Activated CD8-positive, alpha-beta memory T cell treated with anti-CD3 and anti-CD28 coated beads, Interleukin-2, amount 50 U/mL, for 1 hour (primary cell): ENCODE measurements around the gene TLCD1.
"Not testable (repeated sequence)": the region's sequence is repeated elsewhere in the genome, so short reads cannot be mapped to it uniquely, and the experiment has no call there.

Experiments used
- DNase-seq: peaks from one replicate; pipeline ENCODE4 v3.0.0-alpha.2; 2020; ENCODE audit errors: extremely low read depth

The TLCD1 gene

GRCh38 chr17:28729950-28730330 is 3.9 kb upstream of the TLCD1 start:
- DNase-seq: no peak

- peak; percentile 87 for DNase-seq
These were observed 2.5 kb upstream of the TLCD1 start, which contains the start of gene NEK8 for GRCh38 chr17:28728364-28729200. Gene NEK8, plus strand, starts transcription at chr17:28728788. Its CDS starts 26 bp downstream, at chr17:28728814.

- DNase-seq: peak; percentile 62
These were observed 826 bp upstream of the TLCD1 start for GRCh38 chr17:28726627-28727491.

GRCh38 chr17:28725660-28726225 is 290 bp downstream of the TLCD1 start:
- DNase-seq: no peak

GRCh38 chr17:28725166-28725659 is 820 bp downstream of the TLCD1 start:
- DNase-seq: no peak

GRCh38 chr17:28724500-28725165 is 1.4 kb downstream of the TLCD1 start:
- no peak for DNase-seq

DNA sequence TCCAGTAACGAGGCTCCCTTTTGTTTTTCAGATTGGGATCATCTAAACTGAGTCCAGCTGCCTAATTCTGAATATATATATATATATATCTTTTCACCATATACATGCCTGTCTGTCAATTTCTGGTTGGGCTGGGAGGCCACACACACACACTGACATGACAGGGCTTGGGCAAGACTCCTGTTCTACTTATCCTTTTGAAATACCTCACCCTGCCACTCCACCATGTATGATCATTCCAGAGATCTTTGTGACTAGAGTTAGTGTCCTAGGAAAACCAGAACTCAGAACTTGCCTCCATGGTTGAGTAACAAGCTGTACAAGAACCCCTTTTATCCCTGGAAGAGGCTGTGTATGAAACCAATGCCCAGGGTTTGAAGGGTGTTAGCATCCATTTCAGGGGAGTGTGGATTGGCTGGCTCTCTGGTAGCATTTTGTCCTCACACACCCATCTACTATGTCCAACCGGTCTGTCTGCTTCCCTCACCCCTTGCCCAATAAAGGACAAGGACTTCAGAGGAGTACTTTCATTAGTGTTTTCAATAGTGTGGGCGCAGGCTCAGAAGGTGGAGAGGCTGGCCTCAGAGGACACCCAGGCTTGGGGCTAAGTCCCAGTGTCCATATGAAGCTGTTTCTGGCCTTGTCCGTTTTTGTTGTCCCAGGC is 2.1 kb downstream of the TLCD1 start:
- DNase-seq: not testable (repeated sequence)

- DNase-seq: no peak
These were observed 2.7 kb downstream of the TLCD1 start for GRCh38 chr17:28723159-28723835.

DNA sequence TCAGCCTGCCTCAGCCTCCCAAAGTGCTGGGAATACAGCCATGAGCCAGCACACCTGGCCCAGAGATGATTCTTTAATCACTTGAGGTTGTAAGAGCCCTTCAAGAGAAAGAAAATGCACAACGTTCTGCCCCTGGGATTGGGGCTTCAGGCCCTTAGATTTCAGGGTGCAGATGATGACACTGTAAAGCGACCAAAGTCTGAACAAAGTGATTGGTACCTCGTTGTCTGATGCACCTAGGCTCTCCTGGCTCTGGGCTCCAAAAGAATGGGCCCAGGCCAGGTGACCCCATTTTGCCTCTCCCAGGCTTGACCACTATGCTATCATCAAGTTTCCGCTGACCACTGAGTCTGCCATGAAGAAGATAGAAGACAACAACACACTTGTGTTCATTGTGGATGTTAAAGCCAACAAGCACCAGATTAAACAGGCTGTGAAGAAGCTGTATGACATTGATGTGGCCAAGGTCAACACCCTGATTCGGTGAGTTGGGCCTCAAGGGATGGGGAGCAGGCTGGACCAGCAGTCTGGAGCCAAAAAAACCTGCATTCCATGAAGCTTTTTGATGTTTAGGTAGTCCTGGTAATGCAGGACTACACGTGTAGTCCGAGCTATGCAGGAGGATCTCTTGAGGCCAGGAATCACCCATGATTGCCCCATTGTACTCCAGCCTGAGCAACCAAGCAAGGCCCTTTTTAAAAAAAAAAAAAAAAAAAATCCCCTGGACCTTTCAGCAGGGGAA is 3.4 kb downstream of the TLCD1 start:
- DNase-seq: no peak

DNA sequence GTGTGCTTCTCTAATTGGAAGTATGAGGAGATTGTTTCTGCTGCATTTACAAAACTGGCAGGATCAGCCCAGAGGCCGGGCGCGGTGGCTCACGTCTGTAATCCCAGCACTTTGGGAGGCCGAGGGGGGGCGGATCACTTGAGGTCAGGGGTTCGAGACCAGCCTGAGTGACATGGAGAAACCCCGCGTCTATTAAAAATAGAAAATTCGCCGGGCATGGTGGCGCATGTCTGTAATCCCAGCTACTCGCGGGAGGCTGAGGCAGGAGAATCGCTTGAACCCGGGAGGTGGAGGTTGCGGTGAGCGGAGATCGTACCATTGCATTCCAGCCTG is 5.1 kb downstream of the TLCD1 start:
- not testable (repeated sequence) for DNase-seq

DNA sequence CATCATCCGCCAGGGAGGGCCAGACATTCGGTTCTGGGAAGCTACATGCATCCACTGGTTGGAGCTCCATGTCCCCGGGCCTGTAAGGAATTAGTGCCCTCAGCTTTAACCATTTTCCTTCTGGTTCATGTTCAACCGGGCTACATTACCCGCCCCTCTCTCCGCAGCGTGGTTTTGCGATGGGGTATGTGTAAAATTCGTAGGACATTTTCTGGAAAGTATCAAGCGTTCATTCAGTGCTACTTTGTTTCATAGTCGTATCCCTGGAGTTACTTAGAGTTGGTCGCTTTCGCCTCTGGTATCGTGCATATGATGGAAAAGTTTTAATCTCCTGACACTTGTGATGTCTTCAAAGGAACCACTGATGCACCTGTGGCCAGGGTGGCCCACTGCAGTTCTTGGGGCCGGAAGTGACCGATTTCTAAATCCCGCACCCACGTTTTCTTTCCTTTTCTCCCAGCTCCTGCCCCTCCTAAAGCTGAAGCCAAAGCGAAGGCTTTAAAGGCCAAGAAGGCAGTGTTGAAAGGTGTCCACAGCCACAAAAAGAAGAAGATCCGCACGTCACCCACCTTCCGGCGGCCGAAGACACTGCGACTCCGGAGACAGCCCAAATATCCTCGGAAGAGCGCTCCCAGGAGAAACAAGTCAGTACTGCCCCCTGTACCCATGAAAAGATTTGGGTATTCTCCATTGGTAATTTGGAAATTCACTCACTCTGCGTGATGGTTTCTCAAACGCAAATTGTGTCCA is 5.6 kb downstream of the TLCD1 start:
- no peak for DNase-seq

DNA sequence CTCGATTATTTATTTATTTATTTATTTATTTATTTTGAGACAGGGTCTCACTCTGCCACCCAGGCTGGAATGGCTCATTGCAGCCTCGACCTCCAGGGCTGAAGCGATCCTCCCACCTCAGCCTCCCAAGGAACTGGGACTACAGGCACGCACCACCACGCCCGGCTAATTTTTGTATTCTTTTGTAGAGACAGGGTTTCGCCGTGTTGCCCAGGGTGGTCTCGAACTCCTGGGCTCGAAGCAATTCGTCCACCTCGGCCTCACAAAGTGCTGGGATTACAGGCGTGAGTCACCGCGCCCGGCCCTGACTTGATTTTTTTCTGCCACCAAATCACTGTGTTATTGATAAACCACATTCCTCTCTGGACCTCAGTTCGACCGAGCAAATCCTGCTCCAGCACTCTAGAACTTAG is 7.0 kb downstream of the TLCD1 start:
- DNase-seq: no peak

- no peak for DNase-seq
These were observed 7.6 kb downstream of the TLCD1 start for GRCh38 chr17:28718333-28719020.

DNA sequence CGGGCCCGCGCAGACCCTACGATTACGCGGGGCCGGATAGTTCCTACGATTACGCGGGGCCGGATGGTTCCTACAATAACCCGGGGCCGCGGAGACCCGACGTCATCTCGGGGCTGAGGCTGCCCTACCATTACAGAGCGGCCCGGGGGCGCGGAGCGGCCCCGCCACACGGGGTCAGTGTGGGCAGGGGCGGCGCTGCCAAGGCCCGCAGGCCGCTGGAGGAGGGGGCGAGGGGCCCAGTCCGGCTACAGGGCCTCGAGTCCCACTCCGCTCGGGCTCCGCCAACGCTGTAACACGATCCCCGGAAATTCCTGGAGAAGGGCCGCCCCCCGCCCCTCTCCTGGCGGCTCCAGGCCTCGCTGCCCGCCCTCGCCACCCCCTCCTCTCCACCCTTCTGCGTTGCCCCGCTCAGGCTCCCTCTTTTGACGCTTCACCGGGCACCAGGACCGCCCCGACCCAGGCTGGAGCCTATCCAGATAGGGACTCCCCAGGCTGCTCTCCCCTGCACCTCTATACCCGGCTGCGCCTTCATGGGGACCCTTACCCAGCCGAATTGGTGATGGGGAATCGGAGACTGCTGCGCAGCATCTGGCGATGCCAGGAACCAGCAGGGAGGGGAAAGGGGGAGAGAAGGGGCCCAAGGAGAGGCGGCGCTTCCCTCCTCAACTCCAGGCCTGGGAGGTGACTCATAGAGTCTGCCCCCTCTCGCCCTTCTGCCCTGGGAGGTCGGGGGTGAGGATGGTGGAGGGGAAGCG is 8.3 kb downstream of the TLCD1 start, which contains the start of gene RAB34:
Gene RAB34 (minus strand): TSS at position 291 of the 755 bp plus-strand sequence. CDS start 602 bp downstream, outside the sequence.
- no peak for DNase-seq

DNA sequence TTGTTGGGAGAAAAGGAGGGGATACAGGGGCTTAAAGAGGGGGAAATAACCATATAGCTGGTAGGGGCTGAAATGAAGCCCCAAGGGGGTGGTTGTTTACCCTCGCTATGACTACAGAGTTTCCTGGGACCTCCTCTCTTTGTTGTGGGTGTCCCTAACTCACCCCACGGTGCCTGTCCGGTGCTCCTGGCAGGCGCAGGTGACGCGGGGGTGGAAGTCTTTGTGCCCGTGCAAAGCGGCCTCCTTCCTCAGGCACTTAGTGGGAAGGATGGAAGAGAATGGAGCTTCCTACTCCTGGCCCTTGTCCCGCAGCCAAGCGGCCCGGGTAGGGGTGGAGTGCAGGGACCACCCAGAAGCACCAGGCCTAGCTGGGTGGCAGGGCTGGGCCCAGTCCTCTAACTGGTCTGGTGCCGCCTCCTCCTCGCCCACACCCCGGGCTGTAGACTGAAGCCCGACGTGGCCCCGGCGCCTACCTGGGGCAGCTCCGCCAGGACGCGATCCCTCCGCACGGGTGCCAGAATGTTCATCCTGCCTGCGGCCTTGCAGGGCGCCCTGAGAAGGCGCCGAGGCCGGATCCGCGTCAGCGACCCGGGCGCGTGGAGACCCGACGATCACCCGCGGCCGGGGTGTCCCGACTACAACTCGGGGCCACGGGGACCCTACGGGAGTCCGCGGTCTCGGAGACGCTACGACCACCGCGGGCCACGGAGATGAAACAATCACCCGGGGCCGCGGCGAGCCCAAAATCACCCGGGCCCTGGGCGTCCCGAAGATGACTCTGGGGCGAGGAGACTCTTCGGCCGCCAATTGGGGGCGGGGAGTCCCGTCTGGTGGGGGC is 9.1 kb downstream of the TLCD1 start:
- no peak for DNase-seq

- no peak for DNase-seq
These were observed 10.8 kb downstream of the TLCD1 start for GRCh38 chr17:28715217-28715616.

GRCh38 chr17:28714281-28714680 is 11.8 kb downstream of the TLCD1 start:
- DNase-seq: no peak
